HG03039 (cell line): Measurements from ENCODE around the gene RUNX2.
"Not testable (repeated sequence)": the region's sequence is repeated elsewhere in the genome, so short reads cannot be mapped to it uniquely, and the experiment has no call there.

Experiments
- ATAC-seq: cut with Tn5 transposase; IDR thresholded peaks from one replicate; pipeline ENCODE4 v1.9.1; 2021; ENCODE audit warnings: mild to moderate bottlenecking, moderate library complexity; ENCODE audit not compliant: unreplicated experiment

RUNX2 gene

DNA sequence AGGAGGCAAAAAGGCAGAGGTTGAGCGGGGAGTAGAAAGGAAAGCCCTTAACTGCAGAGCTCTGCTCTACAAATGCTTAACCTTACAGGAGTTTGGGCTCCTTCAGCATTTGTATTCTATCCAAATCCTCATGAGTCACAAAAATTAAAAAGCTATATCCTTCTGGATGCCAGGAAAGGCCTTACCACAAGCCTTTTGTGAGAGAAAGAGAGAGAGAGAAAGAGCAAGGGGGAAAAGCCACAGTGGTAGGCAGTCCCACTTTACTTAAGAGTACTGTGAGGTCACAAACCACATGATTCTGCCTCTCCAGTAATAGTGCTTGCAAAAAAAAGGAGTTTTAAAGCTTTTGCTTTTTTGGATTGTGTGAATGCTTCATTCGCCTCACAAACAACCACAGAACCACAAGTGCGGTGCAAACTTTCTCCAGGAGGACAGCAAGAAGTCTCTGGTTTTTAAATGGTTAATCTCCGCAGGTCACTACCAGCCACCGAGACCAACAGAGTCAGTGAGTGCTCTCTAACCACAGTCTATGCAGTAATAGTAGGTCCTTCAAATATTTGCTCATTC is at the start of gene RUNX2:
Gene RUNX2, plus strand, starts transcription at position 375 of the 567 bp plus-strand sequence. CDS start 397 bp downstream, outside the sequence.
- no peak for ATAC-seq

- ATAC-seq, result no peak
These were observed 49.8 kb upstream of the RUNX2 start for GRCh38 chr6:45278367-45278766.

GRCh38 chr6:45286707-45287106 is 41.4 kb upstream of the RUNX2 start:
- not testable (repeated sequence) for ATAC-seq

- no peak for ATAC-seq
These were observed 38.2 kb upstream of the RUNX2 start for GRCh38 chr6:45289751-45290514.

- no peak for ATAC-seq
These were observed 34.8 kb upstream of the RUNX2 start for GRCh38 chr6:45293306-45293705.

DNA sequence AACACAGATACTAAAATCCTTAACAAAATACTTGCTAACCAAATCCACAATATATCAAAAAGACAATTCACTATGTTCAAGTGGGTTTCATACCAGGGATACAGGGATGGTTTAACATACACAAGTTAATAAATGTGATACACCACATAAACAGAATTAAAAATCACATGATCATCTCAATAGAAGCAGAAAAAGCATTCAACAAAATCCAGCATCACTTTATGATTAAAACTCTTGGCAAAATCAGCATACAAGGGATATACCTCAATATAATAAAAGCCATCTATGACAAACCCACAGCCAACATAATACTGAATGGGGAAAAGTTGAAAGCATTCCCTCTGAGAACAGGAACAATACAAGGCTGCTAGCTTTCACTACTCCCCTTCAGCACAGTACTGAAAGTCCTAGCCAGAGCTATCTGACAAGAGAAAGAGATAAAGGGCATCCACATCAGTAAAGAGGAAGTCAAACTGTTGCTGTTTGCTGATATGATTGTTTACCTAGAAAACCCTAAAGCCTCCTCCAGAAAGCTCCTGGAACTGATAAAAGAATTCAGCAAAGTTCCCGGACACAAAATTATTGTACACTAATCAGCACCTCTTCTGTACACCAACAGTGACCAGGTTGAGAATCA is 33.9 kb upstream of the RUNX2 start:
- not testable (repeated sequence) for ATAC-seq

DNA sequence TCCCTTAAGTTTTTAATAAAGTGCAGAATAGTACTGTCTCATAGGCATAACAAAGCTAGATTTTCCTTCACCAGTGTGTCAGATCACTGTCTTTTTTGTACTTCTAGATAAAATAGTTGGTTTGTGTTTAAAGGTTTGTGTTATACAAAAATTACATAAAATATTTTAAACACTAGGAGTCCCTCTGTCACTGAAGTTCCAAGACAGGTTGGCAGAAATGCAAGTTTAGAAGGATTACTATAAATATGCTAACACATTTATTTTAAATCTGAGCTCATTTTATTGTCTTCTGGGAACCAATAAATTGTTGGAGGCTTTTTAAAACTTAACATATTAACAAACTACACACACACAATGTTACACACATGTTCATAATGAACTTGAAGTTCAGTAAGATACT is 30.8 kb upstream of the RUNX2 start:
- no peak for ATAC-seq

- ATAC-seq, result no peak
These were observed 29.0 kb upstream of the RUNX2 start for GRCh38 chr6:45299096-45299581.

- ATAC-seq, result no peak
These were observed 27.4 kb upstream of the RUNX2 start for GRCh38 chr6:45300736-45301135.

DNA sequence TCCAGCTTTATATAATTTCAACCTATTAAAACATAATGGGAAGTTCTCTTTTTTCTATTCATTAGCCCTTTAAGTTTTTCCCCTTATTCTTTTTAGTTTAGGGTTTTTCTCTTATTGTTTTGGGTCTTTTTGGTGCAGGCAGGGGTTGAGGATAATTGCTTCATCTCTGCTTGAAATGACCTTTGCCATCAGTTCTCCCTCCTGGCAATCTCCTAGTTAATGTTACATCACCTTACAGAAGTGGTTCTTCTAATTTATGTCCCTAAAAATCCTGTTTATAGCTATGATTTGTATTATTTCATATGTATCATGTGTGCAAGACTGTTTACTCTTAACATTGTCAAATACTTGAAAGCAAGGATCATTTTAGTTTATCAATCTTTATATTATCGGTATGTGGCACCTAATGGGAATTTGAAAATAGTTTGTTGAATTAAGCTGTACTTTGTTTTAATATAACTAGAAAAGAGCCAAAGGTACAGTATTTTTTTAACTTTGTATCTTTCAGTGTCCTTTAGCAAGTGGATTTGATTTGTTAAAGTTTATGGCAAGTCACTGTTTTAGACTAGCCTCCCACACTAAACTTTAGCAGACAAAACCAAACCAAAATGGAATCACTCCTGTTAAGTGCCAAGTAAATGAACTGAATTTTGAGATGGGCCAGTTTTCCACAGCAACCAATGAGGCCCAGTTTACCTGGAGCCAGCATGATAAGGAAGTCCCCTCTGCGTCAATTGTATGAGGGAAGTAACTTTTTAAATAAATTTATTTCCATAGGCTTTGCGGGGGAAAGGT is 26.6 kb upstream of the RUNX2 start:
- ATAC-seq, result no peak

DNA sequence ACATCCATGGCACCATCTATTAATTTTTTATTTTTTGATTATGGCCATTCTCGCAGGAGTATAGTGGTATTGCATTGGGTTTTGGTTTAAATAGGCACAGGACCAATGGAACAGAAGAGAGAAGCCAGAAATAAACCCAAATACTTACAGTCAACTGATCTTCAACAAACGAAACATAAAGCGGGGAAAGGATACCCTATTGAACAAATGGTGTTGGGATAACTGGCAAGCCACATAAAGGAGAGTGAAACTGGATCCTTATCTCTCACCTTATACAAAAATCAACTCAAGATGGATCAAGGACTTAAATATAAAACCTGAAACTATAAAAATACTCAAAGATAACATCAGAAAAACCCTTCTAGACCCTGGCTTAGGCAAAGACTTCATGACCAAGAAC is 25.3 kb upstream of the RUNX2 start:
- no peak for ATAC-seq

DNA sequence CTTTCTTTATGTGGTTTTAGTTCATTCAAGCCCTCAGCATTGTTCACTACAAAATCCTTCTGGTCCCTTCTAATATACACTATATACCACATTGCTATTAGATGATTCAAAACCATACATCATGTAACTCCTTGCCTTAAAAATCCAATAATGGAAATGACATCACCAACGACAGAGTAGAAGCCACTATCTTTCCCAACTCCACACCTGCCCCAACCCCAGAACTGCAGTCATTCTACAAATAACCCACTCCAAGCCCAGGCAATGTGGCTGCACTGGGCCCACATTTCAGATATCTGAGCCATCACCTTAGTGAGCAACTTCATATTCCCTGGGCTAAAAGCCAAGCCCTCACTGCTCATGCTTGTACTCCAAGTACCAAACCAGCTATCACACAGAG is 22.6 kb upstream of the RUNX2 start:
- ATAC-seq, result no peak

GRCh38 chr6:45310118-45310788 is 17.9 kb upstream of the RUNX2 start:
- no peak for ATAC-seq

- no peak for ATAC-seq
These were observed 14.0 kb upstream of the RUNX2 start for GRCh38 chr6:45314146-45314545.

DNA sequence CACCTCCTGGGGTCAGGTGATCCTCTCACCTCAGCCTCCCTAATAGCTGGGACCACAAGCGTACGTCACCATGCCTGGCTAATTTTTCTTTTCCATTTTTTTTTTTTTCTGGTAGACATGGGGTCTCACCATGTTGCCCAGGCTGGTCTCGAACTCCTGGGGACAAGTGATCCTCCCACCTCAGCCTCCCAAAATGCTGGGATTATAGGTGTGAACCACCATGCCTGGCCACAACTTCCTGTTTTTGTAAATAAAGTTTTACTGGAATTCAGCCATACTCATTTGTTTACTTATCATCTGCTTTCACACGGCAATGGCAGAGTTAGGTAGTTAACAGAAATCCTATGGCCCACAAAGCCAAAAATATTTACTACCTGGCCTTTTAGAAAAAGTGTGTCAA is 7.8 kb upstream of the RUNX2 start:
- no peak for ATAC-seq

DNA sequence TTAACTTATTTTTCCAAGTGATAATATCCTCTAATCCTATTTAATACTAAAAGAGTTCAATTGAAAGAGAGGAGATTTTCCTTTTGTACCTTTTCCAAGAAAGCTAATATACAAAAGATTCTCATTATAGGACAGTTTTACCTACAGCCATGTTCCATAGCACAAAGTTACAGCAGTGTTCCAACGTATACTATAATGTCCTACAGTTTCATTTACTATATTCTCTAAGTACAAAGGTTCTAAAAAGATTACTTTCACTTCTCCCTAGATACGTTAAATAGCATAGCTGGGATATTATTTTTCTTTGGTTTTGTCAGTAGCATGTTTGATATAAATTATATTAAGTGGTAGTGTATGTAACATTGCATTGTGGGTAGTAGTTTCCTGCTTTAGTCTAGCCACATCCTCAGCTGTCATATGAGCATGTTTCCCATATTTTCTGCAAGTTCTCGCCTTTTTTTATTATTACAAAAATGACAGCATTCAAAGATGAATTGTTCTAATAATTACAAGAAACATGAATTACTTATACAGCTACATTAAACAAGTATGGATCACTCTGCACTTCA is 4.4 kb upstream of the RUNX2 start:
- no peak for ATAC-seq

GRCh38 chr6:45326698-45327417 is 1.3 kb upstream of the RUNX2 start:
- no peak for ATAC-seq

DNA sequence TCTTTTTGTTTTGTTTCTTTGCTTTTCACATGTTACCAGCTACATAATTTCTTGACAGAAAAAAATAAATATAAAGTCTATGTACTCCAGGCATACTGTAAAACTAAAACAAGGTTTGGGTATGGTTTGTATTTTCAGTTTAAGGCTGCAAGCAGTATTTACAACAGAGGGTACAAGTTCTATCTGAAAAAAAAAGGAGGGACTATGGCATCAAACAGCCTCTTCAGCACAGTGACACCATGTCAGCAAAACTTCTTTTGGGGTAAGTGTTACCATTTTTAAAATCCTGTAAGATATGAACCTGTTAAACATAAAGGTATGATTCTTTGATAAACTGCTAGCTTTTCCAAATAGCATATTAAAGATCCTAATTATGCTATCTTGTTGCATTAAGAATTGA is 393 bp downstream of the RUNX2 start:
- ATAC-seq, result no peak

DNA sequence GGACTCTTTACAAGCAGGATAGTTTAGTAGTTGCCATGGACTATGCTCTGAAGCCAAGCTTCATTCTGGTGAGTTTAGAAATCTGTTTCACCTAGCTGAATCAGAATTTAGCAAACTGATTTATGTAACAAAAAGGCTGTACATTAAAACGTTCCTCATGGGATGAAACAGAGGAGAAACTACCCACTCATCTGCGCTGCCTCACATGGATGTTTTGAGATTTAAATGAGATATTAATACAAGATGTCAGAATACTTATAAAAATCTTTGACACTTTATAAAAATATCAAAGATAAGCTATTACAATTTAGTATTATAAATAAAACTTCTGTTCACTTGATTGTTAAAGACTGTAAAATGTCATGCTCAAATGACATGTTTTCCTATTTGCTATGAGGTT is 16.8 kb downstream of the RUNX2 start:
- ATAC-seq, result no peak
